ENCODE results near the gene MICAL1. TPM values are rescaled to one million over a fixed set of nuclear protein-coding genes. Genes with fewer than 3 reads are reported as not detected.
A peak's percentile ranks its signal among the peaks of the same experiment; 100 is the strongest.

MICAL1 gene
- total and polyA plus RNA-seq, 2 of the 8 experiments (the other 6 are each of a cell fraction or from before 2014, with no cell fraction given), result 42.5 to 55.4 TPM

DNA sequence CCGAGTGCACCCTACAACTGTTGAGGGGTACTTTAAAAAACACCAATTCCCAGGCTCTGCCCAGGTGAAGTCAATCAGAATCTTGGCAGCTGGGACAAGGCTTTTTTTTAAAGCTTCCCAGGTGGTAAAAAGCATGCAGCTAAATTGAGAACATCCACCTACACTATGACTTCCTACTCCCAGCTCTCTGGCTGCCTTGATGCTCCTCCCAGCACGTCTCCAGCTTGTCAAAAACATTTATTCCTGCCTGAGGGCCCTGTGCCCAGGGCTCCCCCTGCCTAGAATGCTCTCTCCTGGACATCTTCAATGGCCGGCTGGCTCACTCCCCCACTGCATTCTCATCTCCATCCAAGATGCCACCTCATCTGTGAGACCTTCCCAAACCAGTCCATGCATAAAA lies 17.5 kb upstream of the MICAL1 start:
- H3K4me3 ChIP-seq (ENCODE audit: extremely low read depth in 1 of 4, insufficient read depth in 2 of 4, low read depth in 3 of 4, low read length in 4 of 4), result no peak overlapping the region
- peaks cover 6 to 33% of the 10 kb centered on the region in 2 experiments for H4K20me1 ChIP-seq (replicated peaks in 1 of 2; ENCODE audit: control insufficient read depth in 1 of 2, insufficient read depth in 2 of 2, low read length in 2 of 2)
- H3K4me1 ChIP-seq (replicated peaks in 1 of 4; ENCODE audit: control insufficient read depth in 3 of 4, insufficient read depth in 4 of 4, low read length in 3 of 4), result peaks cover 0 to 4% (median under 1%) of the 10 kb centered on the region in 4 experiments; a peak in 1 of 7 replicates
- no peak overlapping the region for H3K14ac ChIP-seq (ENCODE audit: insufficient read length)
- no peak overlapping the region for H2BK12ac ChIP-seq (ENCODE audit: low read depth, low read length)
- H3K9me3 ChIP-seq (ENCODE audit: insufficient read depth in 2 of 2, low read depth in 1 of 2, low read length in 1 of 2), result no peaks in the 10 kb centered on the region
- H2BK15ac ChIP-seq (ENCODE audit: low read length), result no peak overlapping the region
- H3K36me3 ChIP-seq (ENCODE audit: control insufficient read depth in 2 of 4, insufficient read depth in 4 of 4, low read length in 3 of 4), result peaks cover 18 to 92% (median 62%) of the 10 kb centered on the region in 4 experiments
- H2BK5ac ChIP-seq (ENCODE audit: low read depth, low read length), result no peak overlapping the region
- H4K8ac ChIP-seq (ENCODE audit: extremely low read depth, insufficient read depth, low read length), result no peak overlapping the region
- no peak overlapping the region for H3K9ac ChIP-seq (replicated peaks in 1 of 4; ENCODE audit: extremely low read depth in 1 of 4, low read depth in 3 of 4, low read length in 3 of 4)
- H3K79me2 ChIP-seq (ENCODE audit: control insufficient read depth in 1 of 2, insufficient read depth in 2 of 2, low read length in 2 of 2), result peaks cover 0 to 43% of the 10 kb centered on the region in 2 experiments; a peak in 3 of 4 replicates
- H3K4ac ChIP-seq (replicated peaks; ENCODE audit: insufficient read length, low read depth, low read length), result no peak overlapping the region
- peaks cover 22% of the 10 kb centered on the region for H3K79me1 ChIP-seq (ENCODE audit: low read depth, low read length)
- TF ChIP-seq NRF1 (IDR thresholded peaks at IDR 0.05; ENCODE audit: low read depth, low read length), result no peak
- no peak for TF ChIP-seq SP2 (IDR thresholded peaks at IDR 0.05; ENCODE audit: low read length)
- TF ChIP-seq SP4 (IDR thresholded peaks at IDR 0.05; ENCODE audit: low read length), result no peak
- no peak for TF ChIP-seq TAF7 (optimal IDR thresholded peaks at IDR 0.05; ENCODE audit: borderline replicate concordance, low read depth, low read length)
- H2AFZ ChIP-seq (ENCODE audit: low read length), result no peak overlapping the region
- no peak overlapping the region for H4K91ac ChIP-seq (replicated peaks; ENCODE audit: insufficient read length, low read length)
- 85% methylated on average over 3 of the region's 3 CpGs; no CpG with 5 or more reads in 1 of the 2 experiments for WGBS, 2 experiments (ENCODE audit: extremely low coverage in 1 of 2, insufficient coverage in 1 of 2, insufficient read length in 1 of 2, insufficient replicate concordance in 2 of 2, low coverage in 1 of 2, low lambda C conversion rate in 2 of 2, missing lambda C conversion rate in 1 of 2)
- no peak overlapping the region for H2BK120ac ChIP-seq (replicated peaks; ENCODE audit: low read depth, low read length)
- no peak overlapping the region for H3K18ac ChIP-seq (ENCODE audit: extremely low read depth, low read length)
- DNase-seq (ENCODE audit: low read depth in 1 of 2, low spot score in 2 of 2) (peak in 1 of 2 experiments; percentile 23), FAIRE-seq (no peak)
- CTCF ChIA-PET (ENCODE audit: partially characterized antibody), result interaction anchor here (1.0 kb wide), 2 partner anchors 18 to 30 kb away, joined by 3 read pairs; no protein-coding TSS in a partner anchor
- no peaks in the 10 kb centered on the region for H3K27me3 ChIP-seq (replicated peaks in 1 of 4; ENCODE audit: control insufficient read depth in 3 of 4, extremely low read depth in 1 of 4, insufficient read depth in 3 of 4, low read length in 3 of 4)
- no peak overlapping the region for H2BK20ac ChIP-seq (ENCODE audit: low read length)
- no peak overlapping the region for H3K23ac ChIP-seq (ENCODE audit: insufficient read length)
- H4K5ac ChIP-seq (ENCODE audit: insufficient read length, low read depth, low read length), result no peak overlapping the region
- POLR2A ChIA-PET (ENCODE audit: partially characterized antibody), result no interaction called here
- no peak overlapping the region for H2AK5ac ChIP-seq (ENCODE audit: low read depth, low read length)
- H3K27ac ChIP-seq (ENCODE audit: low read depth, low read length), result no peak overlapping the region
- no peaks in the 10 kb centered on the region for H3K23me2 ChIP-seq (ENCODE audit: low read depth, low read length)
- H3K4me2 ChIP-seq (ENCODE audit: insufficient read depth in 1 of 2, low read depth in 2 of 2, low read length in 2 of 2), result no peak overlapping the region
- H3K56ac ChIP-seq (replicated peaks; ENCODE audit: insufficient read length, low read depth, low read length), result no peak overlapping the region

Measured in H1 (cell line).